ENCODE results near the gene NAXD. TPM values are rescaled to one million over a fixed set of nuclear protein-coding genes. Genes with fewer than 3 reads are reported as not detected.
"Not testable (repeated sequence)": the region's sequence is repeated elsewhere in the genome, so short reads cannot be mapped to it uniquely, and the experiment has no call there.

The NAXD gene
- total and polyA plus RNA-seq, 8 donors = 17.4 to 56.4 (median 20.8) TPM

DNA sequence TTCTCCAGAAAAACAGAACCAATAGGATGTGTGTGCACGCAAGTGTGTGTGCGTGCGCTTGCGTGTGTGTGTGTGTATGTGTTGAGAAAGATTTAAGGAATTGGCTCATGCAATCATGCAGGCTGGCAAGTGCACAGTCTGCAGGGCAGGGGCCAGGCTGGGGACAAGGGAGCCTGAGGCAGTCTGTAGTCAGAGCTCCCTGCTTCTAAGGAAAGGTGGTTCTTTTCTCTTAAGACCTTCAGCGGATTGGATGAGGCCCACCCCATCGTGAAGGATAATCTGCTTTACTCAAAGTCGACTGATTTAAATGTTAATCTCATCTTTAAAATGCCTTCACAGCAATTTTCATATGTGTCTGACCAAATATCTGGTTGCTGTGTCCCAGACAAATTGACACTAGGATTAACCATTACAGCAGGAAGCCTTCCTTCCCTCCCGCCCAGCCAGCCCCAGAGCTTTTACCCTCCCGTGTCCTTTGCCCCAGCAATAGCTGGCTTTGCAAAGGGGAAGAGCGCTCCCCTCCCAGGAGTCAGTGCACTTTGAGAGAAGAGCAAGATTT is 15.0 kb upstream of the NAXD start:
- 81 to 86% methylated on average over 10 of the region's 10 CpGs for WGBS, 2 donors
- no peak for FAIRE-seq
- intact Hi-C loops (cut with DNase I) = no loop called here

DNA sequence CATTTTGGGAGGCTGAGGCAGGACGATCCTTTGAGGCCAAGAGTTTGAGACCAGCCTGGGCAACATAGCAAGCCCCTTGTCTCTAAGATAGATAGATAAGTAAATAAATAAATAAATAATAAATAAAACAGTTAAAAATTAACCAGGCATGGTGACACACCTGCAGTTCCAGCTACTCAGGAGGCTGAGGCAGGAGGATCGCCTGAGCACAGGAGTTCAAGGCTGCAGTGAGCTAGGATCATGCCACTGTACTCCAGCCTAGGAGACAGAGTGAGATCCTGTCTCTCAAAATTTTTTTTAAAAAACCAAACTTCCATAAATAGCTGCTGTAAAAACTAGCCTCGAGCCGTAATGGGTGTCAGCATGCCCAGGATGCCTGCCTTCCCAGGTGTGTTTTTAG is 14.4 kb upstream of the NAXD start:
- intact Hi-C loops (cut with DNase I) = no loop called here
- TF ChIP-seq, protein P1, sequence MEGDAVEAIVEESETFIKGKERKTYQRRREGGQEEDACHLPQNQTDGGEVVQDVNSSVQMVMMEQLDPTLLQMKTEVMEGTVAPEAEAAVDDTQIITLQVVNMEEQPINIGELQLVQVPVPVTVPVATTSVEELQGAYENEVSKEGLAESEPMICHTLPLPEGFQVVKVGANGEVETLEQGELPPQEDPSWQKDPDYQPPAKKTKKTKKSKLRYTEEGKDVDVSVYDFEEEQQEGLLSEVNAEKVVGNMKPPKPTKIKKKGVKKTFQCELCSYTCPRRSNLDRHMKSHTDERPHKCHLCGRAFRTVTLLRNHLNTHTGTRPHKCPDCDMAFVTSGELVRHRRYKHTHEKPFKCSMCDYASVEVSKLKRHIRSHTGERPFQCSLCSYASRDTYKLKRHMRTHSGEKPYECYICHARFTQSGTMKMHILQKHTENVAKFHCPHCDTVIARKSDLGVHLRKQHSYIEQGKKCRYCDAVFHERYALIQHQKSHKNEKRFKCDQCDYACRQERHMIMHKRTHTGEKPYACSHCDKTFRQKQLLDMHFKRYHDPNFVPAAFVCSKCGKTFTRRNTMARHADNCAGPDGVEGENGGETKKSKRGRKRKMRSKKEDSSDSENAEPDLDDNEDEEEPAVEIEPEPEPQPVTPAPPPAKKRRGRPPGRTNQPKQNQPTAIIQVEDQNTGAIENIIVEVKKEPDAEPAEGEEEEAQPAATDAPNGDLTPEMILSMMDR (IDR thresholded peaks at IDR 0.05) = no peak
- no peak for DNase-seq
- no peak overlapping the region for H3K27ac ChIP-seq
- ATAC-seq = no peak
- no peaks in the 10 kb centered on the region for H3K4me1 ChIP-seq
- no peaks in the 10 kb centered on the region for H3K27me3 ChIP-seq
- no peaks in the 10 kb centered on the region for H3K36me3 ChIP-seq
- 90 to 94% methylated on average over 4 of the region's 4 CpGs for WGBS, 2 donors
- FAIRE-seq = no peak
- no peaks in the 10 kb centered on the region for H3K9me3 ChIP-seq
- no peak overlapping the region for H3K4me3 ChIP-seq

More for the DNA sequence above, 15.0 kb upstream of the NAXD start:
- Histone ChIP-seq H3K27me3 (no peaks in the 10 kb centered on the region), H3K9me3 (no peaks in the 10 kb centered on the region), H3K36me3 (no peaks in the 10 kb centered on the region), H3K27ac (no peak overlapping the region), H3K4me1 (no peaks in the 10 kb centered on the region), H3K4me3 (no peak overlapping the region)
- DNase-seq = no peak
- TF ChIP-seq, protein P1 (IDR thresholded peaks at IDR 0.05) = no peak
- ATAC-seq = no peak

DNA sequence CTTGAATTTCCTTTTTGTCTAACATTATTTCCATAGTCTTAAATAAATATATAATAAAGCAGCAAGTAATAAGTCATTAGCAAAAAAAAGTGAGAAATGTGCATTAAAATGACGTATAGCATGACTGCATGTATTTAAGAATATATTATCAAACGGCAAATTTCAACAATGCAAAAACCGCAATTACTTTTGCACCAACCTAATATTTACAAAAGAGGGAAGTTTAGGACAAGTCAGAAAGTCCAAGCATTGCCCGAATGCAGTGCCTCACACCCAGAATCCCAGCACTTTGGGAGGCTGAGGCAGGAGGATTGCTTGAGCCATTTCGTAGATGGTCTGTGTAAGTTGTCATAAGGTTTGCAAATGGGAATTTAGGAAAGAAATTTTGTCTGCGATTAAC is 10.2 kb upstream of the NAXD start:
- Histone ChIP-seq H3K27ac (no peak overlapping the region), H3K27me3 (no peaks in the 10 kb centered on the region), H3K4me3 (no peak overlapping the region), H3K9me3 (no peaks in the 10 kb centered on the region), H3K4me1 (no peaks in the 10 kb centered on the region), H3K36me3 (no peaks in the 10 kb centered on the region)
- DNase-seq = no peak
- no peak for FAIRE-seq
- TF ChIP-seq, protein P1 (IDR thresholded peaks at IDR 0.05) = no peak
- WGBS, 2 donors = 80 to 87% methylated on average over 6 of the region's 6 CpGs
- intact Hi-C loops (cut with DNase I) = no loop called here
- ATAC-seq = no peak

DNA sequence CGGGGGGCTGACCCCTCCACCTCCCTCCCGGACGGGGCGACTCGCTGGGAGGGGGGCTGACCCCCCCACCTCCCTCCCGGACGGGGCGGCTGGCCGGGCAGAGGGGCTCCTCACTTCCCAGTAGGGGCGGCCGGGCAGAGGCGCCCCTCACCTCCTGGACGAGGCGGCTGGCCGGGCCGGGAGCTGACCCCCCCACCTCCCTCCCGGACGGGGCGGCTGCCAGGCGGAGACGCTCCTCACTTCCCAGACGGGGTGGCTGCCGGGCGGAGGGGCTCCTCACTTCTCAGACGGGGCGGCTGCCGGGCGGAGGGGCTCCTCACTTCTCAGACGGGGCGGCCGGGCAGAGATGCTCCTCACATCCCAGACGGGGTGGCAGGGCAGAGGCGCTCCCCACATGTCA is 9.1 kb upstream of the NAXD start:
- H3K27ac ChIP-seq, H3K4me3 ChIP-seq, ATAC-seq: not testable (repeated sequence)

DNA sequence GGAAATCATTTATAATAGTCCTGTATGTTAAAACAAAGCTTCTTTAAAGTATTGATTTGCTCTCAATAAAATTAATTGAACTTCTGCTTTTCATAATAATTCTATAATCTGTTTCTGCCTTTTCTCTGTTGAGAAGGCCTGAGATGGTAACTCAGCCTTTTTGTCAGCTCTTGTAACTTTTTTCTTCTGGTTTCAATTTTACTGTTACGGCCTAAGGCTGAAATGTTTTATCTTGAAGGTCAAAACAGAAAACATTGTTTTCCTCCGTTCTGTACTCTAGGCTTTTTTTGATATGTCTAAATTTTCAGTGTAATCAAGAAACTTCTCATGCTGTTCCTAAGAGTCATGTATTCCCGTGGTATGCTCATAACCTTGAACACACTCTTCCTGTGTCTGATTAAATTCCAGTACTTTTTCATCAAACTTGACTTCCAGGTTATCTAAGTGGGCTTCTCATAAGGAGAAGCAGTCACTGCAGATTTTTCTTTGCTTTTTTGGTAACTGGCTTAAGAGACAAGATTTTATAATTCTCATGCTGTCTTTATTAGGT is 7.6 kb upstream of the NAXD start:
- H3K27me3 ChIP-seq = no peaks in the 10 kb centered on the region
- no peaks in the 10 kb centered on the region for H3K4me1 ChIP-seq
- no peak overlapping the region for H3K4me3 ChIP-seq
- H3K9me3 ChIP-seq = no peaks in the 10 kb centered on the region
- 55 to 69% methylated on average over 3 of the region's 3 CpGs for WGBS, 2 donors
- TF ChIP-seq, protein P1 (IDR thresholded peaks at IDR 0.05) = no peak
- no peak for FAIRE-seq
- no peak overlapping the region for H3K27ac ChIP-seq
- no peaks in the 10 kb centered on the region for H3K36me3 ChIP-seq
- no peak for ATAC-seq
- DNase-seq = no peak
- intact Hi-C loops (cut with DNase I) = no loop called here

More for the DNA sequence above, 9.1 kb upstream of the NAXD start:
- FAIRE-seq; H3K36me3 ChIP-seq; intact Hi-C loops (cut with DNase I); H3K9me3 ChIP-seq; H3K4me1 ChIP-seq; DNase-seq; H3K27me3 ChIP-seq: not testable (repeated sequence)
- 90 to 100% methylated on average over 5 to 30 of the region's 33 CpGs for WGBS, 2 donors
